NCI-H2081 (cell line): Measurements from ENCODE around the gene PSMC5.
"Not testable (repeated sequence)": the region's sequence is repeated elsewhere in the genome, so short reads cannot be mapped to it uniquely, and the experiment has no call there.

ENCODE experiments used
- DNase-seq, 2 experiments: peaks; one replicate each; lab custom pipeline; 2025; lab: John Stamatoyannopoulos, UW

Gene PSMC5

GRCh38 chr17:63870292-63870665 lies 43.0 kb downstream of the PSMC5 start:
- not testable (repeated sequence) for DNase-seq

GRCh38 chr17:63871646-63872365 lies 44.6 kb downstream of the PSMC5 start:
- not testable (repeated sequence) for DNase-seq

GRCh38 chr17:63873577-63873976 lies 46.3 kb downstream of the PSMC5 start, which contains the start of gene CSH2:
Gene CSH2 (minus strand): TSS chr17:63873677. CDS start chr17:63873614, 63 bp downstream.
- DNase-seq: not testable (repeated sequence)

- DNase-seq: not testable (repeated sequence)
Observed at GRCh38 chr17:63874061-63874626, 46.9 kb downstream of the PSMC5 start.

GRCh38 chr17:63874693-63875092 lies 47.5 kb downstream of the PSMC5 start:
- not testable (repeated sequence) for DNase-seq

GRCh38 chr17:63878413-63878812 lies 51.2 kb downstream of the PSMC5 start:
- DNase-seq: not testable (repeated sequence)

GRCh38 chr17:63880706-63881105 lies 53.5 kb downstream of the PSMC5 start:
- DNase-seq: no peak

- not testable (repeated sequence) for DNase-seq
Observed at GRCh38 chr17:63881337-63881736, 54.1 kb downstream of the PSMC5 start.
